Osteoblast (primary cell): ENCODE results near the gene DSCAML1. TPM values are rescaled to one million over a fixed set of nuclear protein-coding genes. Genes with fewer than 3 reads are reported as not detected.

Experiments
- DNase-seq: peaks from one replicate; pipeline ENCODE4 v3.0.0; 2011; ENCODE audit warnings: low spot score, mixed read lengths; ENCODE audit not compliant: insufficient read length; ENCODE audit errors: missing footprints
- H2AFZ ChIP-seq: 2 replicates; pipeline ENCODE4 v1.6.0; 2011; ENCODE audit warnings: mild to moderate bottlenecking, low read length
- H3K27ac ChIP-seq: 2 replicates; pipeline ENCODE4 v1.5.1; 2011; ENCODE audit warnings: mild to moderate bottlenecking, low read depth, low read length, moderate library complexity
- H3K27me3 ChIP-seq: 2 replicates; pipeline ENCODE4 v1.6.0; 2012; ENCODE audit warnings: mild to moderate bottlenecking, control low read depth, inconsistent platforms, low read length, moderate library complexity; ENCODE audit not compliant: insufficient read depth
- H3K36me3 ChIP-seq: 2 replicates; pipeline ENCODE4 v1.5.1; 2011; ENCODE audit warnings: mild to moderate bottlenecking, low read length, control low read depth, moderate library complexity; ENCODE audit not compliant: insufficient read depth
- H3K4me1 ChIP-seq: 2 replicates; pipeline ENCODE4 v1.5.1; 2011; ENCODE audit warnings: mild to moderate bottlenecking, low read length, control low read depth, moderate library complexity; ENCODE audit not compliant: insufficient read depth
- H3K4me2 ChIP-seq: 2 replicates; pipeline ENCODE4 v1.6.0; 2011; ENCODE audit warnings: mild to moderate bottlenecking, low read length; ENCODE audit not compliant: insufficient read depth
- H3K4me3 ChIP-seq: fragments of 200-600 bp; sonication (generic); 3 replicates; pipeline ENCODE4 v1.5.1; 2012; ENCODE audit warnings: mild to moderate bottlenecking, low read length, inconsistent platforms; ENCODE audit not compliant: insufficient read depth
- H3K79me2 ChIP-seq: 2 replicates; pipeline ENCODE4 v1.6.0; 2012; ENCODE audit warnings: mild to moderate bottlenecking, low read length, control low read depth, inconsistent platforms; ENCODE audit not compliant: insufficient read depth
- H3K9me3 ChIP-seq: 2 replicates; pipeline ENCODE4 v1.5.1; 2011; ENCODE audit warnings: low read depth, low read length, control low read depth
- H4K20me1 ChIP-seq: 2 replicates; pipeline ENCODE4 v1.6.0; 2012; ENCODE audit warnings: mild to moderate bottlenecking, low read length, control low read depth; ENCODE audit not compliant: insufficient read depth
- CTCF ChIP-seq: IDR thresholded peaks from 2 replicates; pipeline ENCODE4 v1.5.1; 2011; ENCODE audit warnings: mild to moderate bottlenecking, low read depth, low read length, moderate library complexity; ENCODE audit errors: extremely low read depth
- total RNA-seq: library from RNA; depleted of rRNA; stranded (reverse); fragments of >200 nt; gene quantifications from 2 replicates; pipeline ENCODE4 v1.2.3, GENCODE V29; 2012

The DSCAML1 gene
- total RNA-seq, 1 donor: not detected

GRCh38 chr11:117610901-117611300, 186.1 kb downstream of the DSCAML1 start:
- Histone ChIP-seq H3K4me1 (no peaks in the 10 kb centered on the region), H3K79me2 (no peaks in the 10 kb centered on the region), H3K4me3 (no peak overlapping the region), H3K9me3 (no peaks in the 10 kb centered on the region), H3K27ac (no peak overlapping the region), H3K4me2 (no peak overlapping the region), H2AFZ (no peak overlapping the region), H3K27me3 (peaks cover 2% of the 10 kb centered on the region), H4K20me1 (no peaks in the 10 kb centered on the region), H3K36me3 (no peaks in the 10 kb centered on the region)
- TF ChIP-seq CTCF: no peak
- no peak for DNase-seq

GRCh38 chr11:117610045-117610444, 187.0 kb downstream of the DSCAML1 start:
- no peaks in the 10 kb centered on the region for H3K36me3 ChIP-seq
- H3K27me3 ChIP-seq: no peaks in the 10 kb centered on the region
- DNase-seq: no peak
- TF ChIP-seq CTCF: no peak
- no peak overlapping the region for H2AFZ ChIP-seq
- H3K79me2 ChIP-seq: no peaks in the 10 kb centered on the region
- no peaks in the 10 kb centered on the region for H3K4me1 ChIP-seq
- no peaks in the 10 kb centered on the region for H4K20me1 ChIP-seq
- H3K27ac ChIP-seq: no peak overlapping the region
- no peak overlapping the region for H3K4me2 ChIP-seq
- H3K9me3 ChIP-seq: no peaks in the 10 kb centered on the region
- H3K4me3 ChIP-seq: no peak overlapping the region

- Histone ChIP-seq H4K20me1 (no peaks in the 10 kb centered on the region), H3K4me2 (no peak overlapping the region), H3K79me2 (no peaks in the 10 kb centered on the region), H3K9me3 (no peaks in the 10 kb centered on the region), H3K27me3 (no peaks in the 10 kb centered on the region), H2AFZ (no peak overlapping the region), H3K27ac (no peak overlapping the region), H3K4me3 (no peak overlapping the region), H3K4me1 (no peaks in the 10 kb centered on the region), H3K36me3 (no peaks in the 10 kb centered on the region)
- no peak for DNase-seq
- no peak for TF ChIP-seq CTCF
Measured at GRCh38 chr11:117607449-117607848, 189.6 kb downstream of the DSCAML1 start.

- no peaks in the 10 kb centered on the region for H3K79me2 ChIP-seq
- H3K27ac ChIP-seq: no peak overlapping the region
- no peak overlapping the region for H3K4me3 ChIP-seq
- TF ChIP-seq CTCF: no peak
- no peak for DNase-seq
- H2AFZ ChIP-seq: no peak overlapping the region
- no peaks in the 10 kb centered on the region for H4K20me1 ChIP-seq
- no peaks in the 10 kb centered on the region for H3K9me3 ChIP-seq
- no peaks in the 10 kb centered on the region for H3K36me3 ChIP-seq
- H3K4me1 ChIP-seq: no peaks in the 10 kb centered on the region
- no peak overlapping the region for H3K4me2 ChIP-seq
- no peaks in the 10 kb centered on the region for H3K27me3 ChIP-seq
Measured at GRCh38 chr11:117606790-117607189, 190.2 kb downstream of the DSCAML1 start.
